ENCODE data around the gene JTB.

Gene JTB

DNA sequence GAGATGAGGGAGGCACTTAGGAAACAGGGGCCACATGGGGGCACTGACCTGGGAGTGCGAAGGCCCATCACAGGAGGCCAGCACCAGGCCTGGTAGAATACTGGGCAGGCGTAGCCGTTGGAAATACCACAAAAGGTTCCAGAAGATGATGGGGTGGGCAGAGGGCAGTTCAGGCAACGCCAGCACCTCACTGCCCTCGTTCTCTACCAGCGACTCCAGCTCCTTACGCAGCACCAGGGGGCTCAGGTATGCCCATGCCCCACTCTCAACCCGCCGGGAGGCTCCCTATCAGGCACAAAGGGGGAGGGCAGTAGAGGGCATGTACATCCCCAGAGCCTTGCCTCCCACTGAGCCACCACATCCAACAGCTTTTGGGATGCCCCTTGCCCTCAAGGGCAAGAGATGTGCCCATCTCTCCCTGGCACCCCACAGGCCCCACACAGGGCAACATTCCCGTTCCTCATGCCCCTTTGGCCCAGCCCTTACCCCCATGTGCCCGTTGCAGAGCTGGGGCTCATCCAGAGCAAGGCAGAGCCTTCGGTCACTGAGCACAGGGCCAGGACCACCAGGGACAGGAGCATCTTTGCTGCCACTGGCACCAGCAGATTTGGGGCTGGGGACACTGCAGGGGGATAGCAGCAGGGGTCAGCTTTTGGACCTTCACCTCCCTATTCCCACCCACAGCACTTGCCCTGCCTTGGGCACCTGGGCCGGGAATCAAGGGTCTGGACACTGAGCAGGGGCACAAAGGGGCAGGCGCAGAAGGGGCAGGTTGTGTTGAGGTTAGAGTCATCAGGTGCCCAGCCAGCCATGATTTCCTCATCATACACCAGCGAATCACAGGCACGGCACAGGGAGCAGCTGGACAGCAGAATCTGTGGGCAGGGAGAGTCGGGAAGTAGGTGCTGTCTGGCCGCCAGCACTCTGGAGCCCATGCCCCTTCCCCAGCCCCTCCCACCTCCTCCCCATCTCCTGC lies 45.0 kb downstream of the JTB start:
- WGBS, 2 experiments (ENCODE audit: insufficient coverage in 2 of 2): 97 to 99% methylated on average over 10 to 13 of the region's 18 CpGs
- no peak overlapping the region for H3K27ac ChIP-seq (ENCODE audit: low read depth, low read length, severe bottlenecking)
- H3K4me3 ChIP-seq (ENCODE audit: extremely low read depth, insufficient read depth, low read length, poor library complexity, severe bottlenecking): no peak overlapping the region
- no peaks in the 10 kb centered on the region for H3K9me3 ChIP-seq (ENCODE audit: control insufficient read depth, low read length)
- H3K4me1 ChIP-seq (ENCODE audit: control insufficient read depth, insufficient read depth, low read length, poor library complexity, severe bottlenecking): peaks cover 7% of the 10 kb centered on the region
- peaks cover 51% of the 10 kb centered on the region for H3K36me3 ChIP-seq (ENCODE audit: control insufficient read depth, insufficient read depth, low read length)

DNA sequence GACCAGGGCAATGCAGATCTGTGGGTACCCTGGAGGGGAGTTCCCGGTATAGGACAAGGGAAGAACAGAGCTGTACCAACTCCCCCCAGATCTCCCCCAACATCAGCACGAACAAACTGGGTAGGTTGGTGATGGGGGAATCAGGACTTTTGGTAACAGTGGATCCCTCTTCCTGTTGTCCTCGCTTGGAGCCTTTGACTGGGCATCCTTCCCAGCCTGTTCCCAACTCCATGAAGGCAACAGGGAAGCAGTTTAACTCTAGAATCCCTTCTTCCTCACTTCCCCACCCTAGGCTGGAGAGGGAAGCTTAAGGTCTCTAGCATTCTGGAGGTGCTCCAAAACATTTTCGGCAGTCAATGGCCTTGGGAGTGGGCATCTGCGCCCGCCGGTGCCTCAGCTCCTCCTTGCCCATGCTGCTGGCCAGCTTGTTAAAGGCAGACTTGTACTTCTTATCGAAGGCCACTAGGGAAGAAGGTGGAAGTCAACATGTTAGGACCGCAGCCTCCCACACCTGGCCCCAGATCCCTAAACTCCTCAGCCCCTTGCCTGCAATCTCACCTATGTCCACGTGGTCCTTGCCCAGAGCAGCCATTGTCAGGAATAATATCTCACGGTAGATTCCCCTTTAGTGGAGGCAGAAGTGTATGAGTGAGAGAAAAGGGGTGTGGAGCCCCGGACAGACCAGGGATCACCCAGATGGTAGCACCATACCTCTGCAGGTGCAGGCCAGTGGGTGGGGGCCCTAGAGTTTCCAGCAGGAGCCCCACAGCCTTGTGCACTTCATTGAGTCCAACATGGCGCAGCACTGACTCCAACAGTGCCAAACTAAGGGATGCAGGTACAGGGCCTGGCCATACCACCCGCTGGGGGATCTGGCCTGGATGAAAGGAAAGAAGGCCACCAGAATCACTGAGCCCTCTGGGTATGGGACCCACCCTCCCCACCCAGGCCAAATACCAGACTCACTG lies 47.2 kb downstream of the JTB start:
- Histone ChIP-seq H3K27ac (ENCODE audit: low read depth, low read length, severe bottlenecking) (no peak overlapping the region), H3K36me3 (ENCODE audit: control insufficient read depth, insufficient read depth, low read length) (peaks cover 31% of the 10 kb centered on the region), H3K9me3 (ENCODE audit: control insufficient read depth, low read length) (no peaks in the 10 kb centered on the region), H3K4me1 (ENCODE audit: control insufficient read depth, insufficient read depth, low read length, poor library complexity, severe bottlenecking) (peaks cover 7% of the 10 kb centered on the region), H3K4me3 (ENCODE audit: extremely low read depth, insufficient read depth, low read length, poor library complexity, severe bottlenecking) (no peak overlapping the region)
- 98 to 99% methylated on average over 9 to 10 of the region's 14 CpGs for WGBS, 2 experiments (ENCODE audit: insufficient coverage in 2 of 2)

DNA sequence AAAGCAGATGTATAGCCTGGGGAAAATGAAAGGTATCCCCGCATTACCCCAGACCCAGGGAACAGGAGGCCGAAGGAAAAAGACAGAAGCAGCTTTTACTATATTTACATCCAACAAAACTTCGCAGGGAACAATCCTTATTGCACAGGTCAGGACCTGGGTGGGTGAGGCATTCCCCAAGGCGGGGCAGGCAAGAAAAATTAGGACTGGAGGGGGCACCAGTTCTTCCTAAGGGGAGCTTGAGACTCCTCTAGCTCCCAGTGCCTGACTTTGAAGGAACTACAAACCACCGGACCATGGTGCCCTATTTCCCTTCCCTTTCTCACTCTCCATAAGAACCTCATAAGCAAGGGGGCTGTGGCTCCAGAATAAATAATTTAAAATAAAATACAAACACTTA lies 48.0 kb downstream of the JTB start:
- H3K4me3 ChIP-seq (ENCODE audit: extremely low read depth, insufficient read depth, low read length, poor library complexity, severe bottlenecking): no peak overlapping the region

DNA sequence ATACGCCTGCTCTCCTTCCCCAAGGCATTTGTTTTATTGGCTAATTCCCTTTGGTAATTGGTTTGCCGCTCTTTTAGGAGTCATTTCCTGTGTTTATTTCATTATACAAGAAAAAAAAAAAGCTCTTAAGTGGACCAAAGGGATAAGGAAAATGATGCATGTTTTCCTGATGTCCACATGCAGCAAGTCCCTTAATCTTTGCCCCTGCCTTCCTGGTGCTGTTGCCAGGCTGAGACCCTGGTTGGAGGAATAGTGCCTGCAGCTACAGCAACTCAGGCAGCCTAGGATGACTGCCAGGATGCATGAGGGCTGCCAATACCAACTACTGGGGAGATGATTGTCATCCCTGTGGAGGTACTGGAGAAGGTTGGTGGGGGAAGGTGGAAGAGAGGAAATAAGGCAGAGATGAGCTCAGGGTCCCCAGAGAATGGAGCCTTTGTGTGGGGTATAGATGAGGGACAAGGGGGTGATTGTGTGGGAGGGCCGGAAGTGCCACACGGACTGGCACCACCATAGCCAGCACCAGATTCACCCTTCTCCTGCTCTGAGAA lies 48.6 kb downstream of the JTB start:
- Histone ChIP-seq H3K27ac (ENCODE audit: low read depth, low read length, severe bottlenecking) (no peak overlapping the region), H3K9me3 (ENCODE audit: control insufficient read depth, low read length) (no peaks in the 10 kb centered on the region), H3K4me3 (ENCODE audit: extremely low read depth, insufficient read depth, low read length, poor library complexity, severe bottlenecking) (no peak overlapping the region), H3K4me1 (ENCODE audit: control insufficient read depth, insufficient read depth, low read length, poor library complexity, severe bottlenecking) (peaks cover 7% of the 10 kb centered on the region), H3K36me3 (ENCODE audit: control insufficient read depth, insufficient read depth, low read length) (peaks cover 19% of the 10 kb centered on the region)
- WGBS, 2 experiments (ENCODE audit: insufficient coverage in 2 of 2): 80 to 83% methylated on average over 1 of the region's 4 CpGs

More for the DNA sequence above, 48.0 kb downstream of the JTB start:
- Histone ChIP-seq H3K4me1 (ENCODE audit: control insufficient read depth, insufficient read depth, low read length, poor library complexity, severe bottlenecking) (peaks cover 7% of the 10 kb centered on the region), H3K36me3 (ENCODE audit: control insufficient read depth, insufficient read depth, low read length) (peaks cover 25% of the 10 kb centered on the region), H3K9me3 (ENCODE audit: control insufficient read depth, low read length) (no peaks in the 10 kb centered on the region), H3K27ac (ENCODE audit: low read depth, low read length, severe bottlenecking) (no peak overlapping the region)
- WGBS, 2 experiments (ENCODE audit: insufficient coverage in 2 of 2): 80 to 90% methylated on average over 1 to 2 of the region's 5 CpGs

DNA sequence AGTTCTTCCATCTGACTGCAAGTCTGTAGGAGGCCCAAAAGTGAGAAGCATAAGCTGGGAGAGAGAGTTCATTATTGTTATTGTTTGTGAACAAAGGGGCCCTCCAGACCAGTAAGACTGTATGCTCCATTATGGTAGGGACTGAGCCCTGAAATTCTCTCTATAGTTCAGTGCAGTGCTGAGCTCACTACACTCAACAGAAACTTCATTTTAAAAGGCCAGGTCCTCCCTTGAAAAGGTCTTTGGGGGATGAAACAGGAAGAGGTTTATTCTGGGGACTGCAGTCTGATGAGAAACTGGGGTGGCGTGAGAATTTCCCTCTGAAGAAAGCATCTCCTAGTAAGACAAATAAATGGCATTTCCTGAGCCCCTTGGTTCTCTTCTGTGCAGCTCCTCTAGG lies 49.2 kb downstream of the JTB start:
- peaks cover 7% of the 10 kb centered on the region for H3K4me1 ChIP-seq (ENCODE audit: control insufficient read depth, insufficient read depth, low read length, poor library complexity, severe bottlenecking)
- H3K4me3 ChIP-seq (ENCODE audit: extremely low read depth, insufficient read depth, low read length, poor library complexity, severe bottlenecking): no peak overlapping the region
- no peaks in the 10 kb centered on the region for H3K9me3 ChIP-seq (ENCODE audit: control insufficient read depth, low read length)
- peaks cover 13% of the 10 kb centered on the region for H3K36me3 ChIP-seq (ENCODE audit: control insufficient read depth, insufficient read depth, low read length)
- no CpG with 5 or more reads among the region's 1 CpG for WGBS, 2 experiments (ENCODE audit: insufficient coverage in 2 of 2)
- H3K27ac ChIP-seq (ENCODE audit: low read depth, low read length, severe bottlenecking): no peak overlapping the region

DNA sequence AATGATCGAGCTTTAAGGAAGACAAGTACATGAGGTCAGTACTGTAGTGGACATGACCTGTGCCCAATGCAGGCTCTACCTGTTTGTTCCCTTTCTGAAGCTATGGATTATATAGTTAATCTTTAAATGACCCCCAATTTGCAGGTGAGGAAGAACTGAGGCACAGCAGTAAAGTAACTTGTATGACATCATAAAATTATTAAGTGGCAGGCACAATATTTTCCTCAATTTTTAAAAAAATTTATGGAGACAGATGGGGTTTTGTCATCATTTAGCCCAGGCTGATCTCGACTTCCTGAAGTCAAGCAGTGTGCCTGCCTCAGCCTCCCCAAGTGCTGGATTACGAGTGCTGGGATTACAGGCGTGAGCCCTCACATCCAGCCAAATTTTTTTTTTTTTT lies 51.1 kb downstream of the JTB start:
- H3K36me3 ChIP-seq (ENCODE audit: control insufficient read depth, insufficient read depth, low read length): peaks cover 4% of the 10 kb centered on the region
- 87 to 88% methylated on average over 3 of the region's 4 CpGs for WGBS, 2 experiments (ENCODE audit: insufficient coverage in 2 of 2)
- no peak overlapping the region for H3K27ac ChIP-seq (ENCODE audit: low read depth, low read length, severe bottlenecking)
- peaks cover 7% of the 10 kb centered on the region for H3K4me1 ChIP-seq (ENCODE audit: control insufficient read depth, insufficient read depth, low read length, poor library complexity, severe bottlenecking)
- no peaks in the 10 kb centered on the region for H3K9me3 ChIP-seq (ENCODE audit: control insufficient read depth, low read length)
- no peak overlapping the region for H3K4me3 ChIP-seq (ENCODE audit: extremely low read depth, insufficient read depth, low read length, poor library complexity, severe bottlenecking)

Measured in mesodermal cell (in vitro differentiated cells).